Ishikawa (cell line): ENCODE data around the gene TMEM256.

Source experiments
- CEBPB ChIP-seq: IDR thresholded peaks from 2 replicates; pipeline ENCODE4 v1.6.1; 2012
- CREB1 ChIP-seq: IDR thresholded peaks from 2 replicates; pipeline ENCODE4 v1.6.1; 2012; ENCODE audit warnings: low read depth
- EGR1 ChIP-seq: IDR thresholded peaks from 2 replicates; pipeline ENCODE4 v1.6.1; 2012
- EP300 ChIP-seq: IDR thresholded peaks from 2 replicates; pipeline ENCODE4 v1.6.1; 2012; ENCODE audit warnings: borderline replicate concordance
- FOXM1 ChIP-seq: IDR thresholded peaks from 2 replicates; pipeline ENCODE4 v1.6.1; 2012; ENCODE audit warnings: low read depth, borderline replicate concordance
- NFIC ChIP-seq: IDR thresholded peaks from 2 replicates; pipeline ENCODE4 v1.6.1; 2012
- RAD21 ChIP-seq: IDR thresholded peaks from 2 replicates; pipeline ENCODE4 v1.6.1; 2012; ENCODE audit warnings: low read depth
- TAF1 ChIP-seq: IDR thresholded peaks from 2 replicates; pipeline ENCODE4 v1.6.1; 2012; ENCODE audit warnings: low read depth, mild to moderate bottlenecking
- TCF12 ChIP-seq: IDR thresholded peaks from 2 replicates; pipeline ENCODE4 v1.6.1; 2012; ENCODE audit warnings: low read depth
- TEAD4 ChIP-seq: IDR thresholded peaks from 2 replicates; pipeline ENCODE4 v1.6.1; 2012
- YY1 ChIP-seq: IDR thresholded peaks from 2 replicates; pipeline ENCODE4 v1.6.1; 2012; ENCODE audit warnings: low read depth
- ZBTB7A ChIP-seq: IDR thresholded peaks from 2 replicates; pipeline ENCODE4 v1.6.1; 2012; ENCODE audit warnings: low read depth
- TF ChIP-seq, protein P1 (sequence below): IDR thresholded peaks from 2 replicates; pipeline ENCODE4 v1.6.1; 2012; ENCODE audit warnings: low read depth, mild to moderate bottlenecking
- TF ChIP-seq, protein P2 (sequence below): IDR thresholded peaks from 2 replicates; pipeline ENCODE4 v1.6.1; 2012
- TF ChIP-seq, protein P3 (sequence below): IDR thresholded peaks from 2 replicates; pipeline ENCODE4 v1.6.1; 2012

Gene TMEM256

DNA sequence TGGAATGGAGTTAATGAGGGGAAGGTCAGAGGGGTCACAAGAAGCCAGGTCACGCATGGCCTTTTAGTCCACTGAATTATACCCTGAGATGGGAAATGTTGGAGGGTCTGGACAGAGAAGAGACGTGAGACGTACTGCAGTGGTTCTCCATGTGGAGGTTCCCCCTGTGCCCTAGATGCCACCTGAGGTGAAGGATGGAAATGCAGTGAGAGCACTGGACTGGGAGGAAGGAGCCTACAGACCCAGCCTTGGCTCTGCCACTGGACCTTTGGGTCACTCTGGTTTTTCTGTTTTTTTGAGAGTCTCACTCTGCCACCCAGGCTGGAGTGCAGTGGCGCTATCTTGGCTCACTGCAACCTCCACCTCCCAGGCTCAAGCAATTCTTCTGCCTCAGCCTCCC, 7.8 kb downstream of the TMEM256 start:
- TF ChIP-seq CREB1 (no peak), EP300 (no peak), EGR1 (no peak), FOXM1 (no peak), ZBTB7A (no peak), RAD21 (no peak), TEAD4 (no peak), NFIC (no peak), TAF1 (no peak), TCF12 (no peak), CEBPB (no peak), YY1 (no peak)
- TF ChIP-seq, protein P1, sequence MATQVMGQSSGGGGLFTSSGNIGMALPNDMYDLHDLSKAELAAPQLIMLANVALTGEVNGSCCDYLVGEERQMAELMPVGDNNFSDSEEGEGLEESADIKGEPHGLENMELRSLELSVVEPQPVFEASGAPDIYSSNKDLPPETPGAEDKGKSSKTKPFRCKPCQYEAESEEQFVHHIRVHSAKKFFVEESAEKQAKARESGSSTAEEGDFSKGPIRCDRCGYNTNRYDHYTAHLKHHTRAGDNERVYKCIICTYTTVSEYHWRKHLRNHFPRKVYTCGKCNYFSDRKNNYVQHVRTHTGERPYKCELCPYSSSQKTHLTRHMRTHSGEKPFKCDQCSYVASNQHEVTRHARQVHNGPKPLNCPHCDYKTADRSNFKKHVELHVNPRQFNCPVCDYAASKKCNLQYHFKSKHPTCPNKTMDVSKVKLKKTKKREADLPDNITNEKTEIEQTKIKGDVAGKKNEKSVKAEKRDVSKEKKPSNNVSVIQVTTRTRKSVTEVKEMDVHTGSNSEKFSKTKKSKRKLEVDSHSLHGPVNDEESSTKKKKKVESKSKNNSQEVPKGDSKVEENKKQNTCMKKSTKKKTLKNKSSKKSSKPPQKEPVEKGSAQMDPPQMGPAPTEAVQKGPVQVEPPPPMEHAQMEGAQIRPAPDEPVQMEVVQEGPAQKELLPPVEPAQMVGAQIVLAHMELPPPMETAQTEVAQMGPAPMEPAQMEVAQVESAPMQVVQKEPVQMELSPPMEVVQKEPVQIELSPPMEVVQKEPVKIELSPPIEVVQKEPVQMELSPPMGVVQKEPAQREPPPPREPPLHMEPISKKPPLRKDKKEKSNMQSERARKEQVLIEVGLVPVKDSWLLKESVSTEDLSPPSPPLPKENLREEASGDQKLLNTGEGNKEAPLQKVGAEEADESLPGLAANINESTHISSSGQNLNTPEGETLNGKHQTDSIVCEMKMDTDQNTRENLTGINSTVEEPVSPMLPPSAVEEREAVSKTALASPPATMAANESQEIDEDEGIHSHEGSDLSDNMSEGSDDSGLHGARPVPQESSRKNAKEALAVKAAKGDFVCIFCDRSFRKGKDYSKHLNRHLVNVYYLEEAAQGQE = no peak
- TF ChIP-seq, protein P2, sequence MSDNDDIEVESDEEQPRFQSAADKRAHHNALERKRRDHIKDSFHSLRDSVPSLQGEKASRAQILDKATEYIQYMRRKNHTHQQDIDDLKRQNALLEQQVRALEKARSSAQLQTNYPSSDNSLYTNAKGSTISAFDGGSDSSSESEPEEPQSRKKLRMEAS = no peak
- TF ChIP-seq, protein P3, sequence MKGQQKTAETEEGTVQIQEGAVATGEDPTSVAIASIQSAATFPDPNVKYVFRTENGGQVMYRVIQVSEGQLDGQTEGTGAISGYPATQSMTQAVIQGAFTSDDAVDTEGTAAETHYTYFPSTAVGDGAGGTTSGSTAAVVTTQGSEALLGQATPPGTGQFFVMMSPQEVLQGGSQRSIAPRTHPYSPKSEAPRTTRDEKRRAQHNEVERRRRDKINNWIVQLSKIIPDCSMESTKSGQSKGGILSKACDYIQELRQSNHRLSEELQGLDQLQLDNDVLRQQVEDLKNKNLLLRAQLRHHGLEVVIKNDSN = no peak

DNA sequence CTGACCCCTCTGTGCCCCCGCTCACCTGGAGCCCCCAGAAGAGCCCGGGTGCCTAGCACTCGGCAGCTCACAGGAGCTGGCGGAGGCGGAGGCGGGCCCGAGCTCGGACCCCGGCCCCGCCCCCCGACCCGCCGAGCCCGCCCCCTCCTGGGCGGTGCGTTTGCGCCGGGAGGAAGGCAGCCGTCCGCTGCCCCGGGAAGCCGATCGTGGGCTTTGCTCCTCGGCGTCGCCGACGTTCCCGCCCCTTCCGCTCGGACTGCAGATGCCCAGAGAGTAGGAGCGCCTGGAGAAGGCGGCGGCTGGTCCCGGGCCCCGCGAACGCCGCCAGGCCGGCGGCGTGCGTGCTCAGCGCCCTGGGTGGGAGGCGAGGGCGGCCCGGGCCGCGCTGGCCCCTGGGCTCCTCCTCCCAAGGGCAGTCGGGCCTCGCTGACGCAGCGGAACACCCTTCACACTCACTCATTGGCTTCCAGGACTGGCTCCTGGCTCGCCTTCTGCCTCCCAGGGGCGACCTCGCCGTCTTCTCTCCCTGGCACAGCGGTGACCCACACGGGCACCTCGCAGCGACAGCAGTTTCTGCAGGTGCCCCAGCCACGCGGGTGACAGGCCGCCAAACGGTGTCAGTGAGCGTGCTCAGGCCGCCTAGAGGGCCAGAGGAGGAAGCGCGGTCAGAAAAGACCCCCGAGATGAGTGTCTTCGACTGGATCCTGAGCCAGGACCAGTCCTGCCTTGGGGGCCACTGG, 9.3 kb downstream of the TMEM256 start, which contains the start of gene PLSCR3:
Gene PLSCR3, minus strand, starts transcription at position 74 of the 740 bp plus-strand sequence. CDS start 415 bp downstream, outside the sequence.
- peak; percentile 59; the same call in 1 of the 2 replicates for TF ChIP-seq TAF1
- TF ChIP-seq, protein P2 = peak; percentile 77
- no peak for TF ChIP-seq NFIC
- peak; percentile 41; the same call in 1 of the 2 replicates for TF ChIP-seq ZBTB7A
- peak; percentile 23; the same call in 1 of the 2 replicates for TF ChIP-seq YY1
- TF ChIP-seq, protein P1 = no peak

DNA sequence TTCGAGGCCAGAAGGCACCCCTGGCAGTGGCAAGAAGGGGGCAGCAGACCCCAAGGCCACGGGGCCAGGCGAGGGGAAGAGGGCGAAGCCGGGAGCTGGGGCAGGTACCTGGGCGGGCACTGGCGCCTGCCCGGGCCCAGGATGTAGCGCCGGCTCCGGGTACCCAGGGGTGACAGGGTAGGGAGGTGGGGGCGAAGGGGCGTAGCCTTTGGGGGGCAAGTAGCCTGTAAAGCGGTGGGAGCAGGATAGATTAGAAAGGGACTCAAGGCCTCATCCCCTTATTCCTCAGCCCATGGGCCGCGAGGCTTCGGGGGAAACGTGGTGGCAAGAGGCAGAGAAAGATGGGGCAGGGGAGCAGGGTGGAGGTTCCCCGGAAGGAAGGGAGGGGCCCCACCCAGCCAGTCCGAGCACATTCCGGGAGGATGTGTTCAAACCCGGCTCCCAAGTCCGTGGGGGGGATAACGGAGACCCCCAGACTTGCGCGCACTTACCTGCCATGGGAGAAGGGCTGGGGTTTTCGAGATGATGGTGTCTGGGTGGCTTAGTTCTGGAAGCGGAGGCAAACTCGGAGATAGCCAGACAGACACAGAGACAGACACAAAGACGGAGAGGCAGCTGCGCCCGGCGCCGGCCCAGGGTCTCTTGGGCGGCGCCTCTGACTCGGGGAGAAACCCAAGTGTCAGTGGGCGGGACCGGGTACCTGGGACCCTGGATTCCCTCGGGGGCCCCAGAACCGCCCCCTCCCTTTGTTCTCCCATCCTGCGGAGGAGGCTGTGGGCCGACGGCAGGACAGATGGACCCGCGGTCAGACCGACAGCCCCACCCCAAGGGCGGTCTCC, 10.1 kb downstream of the TMEM256 start:
- TF ChIP-seq TEAD4 = peak; percentile 43; the same call in 1 of the 2 replicates
- TF ChIP-seq TCF12 = no peak
- TF ChIP-seq, protein P3 = no peak
- TF ChIP-seq YY1 = no peak
- TF ChIP-seq, protein P2 = peak; percentile 32; the same call in 1 of the 2 replicates
- TF ChIP-seq CREB1 = no peak
- no peak for TF ChIP-seq RAD21
- peak; percentile 76 for TF ChIP-seq ZBTB7A
- TF ChIP-seq, protein P1 = no peak
